Endothelial cell of umbilical vein (primary cell): ENCODE results near the gene NCAPH2. TPM values are rescaled to one million over a fixed set of nuclear protein-coding genes. Genes with fewer than 3 reads are reported as not detected.

ENCODE experiments used
- BruUV-seq: library from RNA; stranded (reverse); fragments of 400-500 nt; replicated peaks from 2 replicates; lab custom pipeline; 2021; lab: Mats Ljungman, UMichigan
- CTCF ChIA-PET: fragments of 300-600, 350-600 bp; sonication (Branson Sonifier 250); formaldehyde crosslinking; loops from one replicate; lab custom pipeline; 2021; ENCODE audit warnings: antibody characterized with exemption, inconsistent platforms; lab: Charles Lee
- POLR2A ChIA-PET: fragments of 300-600, 350-600 bp; sonication (Branson Sonifier 250); formaldehyde crosslinking; loops from one replicate; lab custom pipeline; 2021; ENCODE audit warnings: antibody characterized with exemption, inconsistent platforms; lab: Charles Lee
- DNase-seq: peaks from one replicate; pipeline ENCODE4 v3.0.0-alpha.2; 2011; ENCODE audit warnings: low read depth, low spot score
- FAIRE-seq: peaks from 2 replicates; lab custom pipeline; 2011; peaks lifted over from hg19 to GRCh38; lab: Jason Lieb, UNC
- H2AFZ ChIP-seq: 2 replicates; pipeline ENCODE4 v1.6.0; 2012; ENCODE audit warnings: low read depth, low read length, control low read depth, inconsistent platforms
- H3K27ac ChIP-seq: 2 replicates; pipeline ENCODE4 v1.5.1; 2011; ENCODE audit warnings: low read depth, mild to moderate bottlenecking, control low read depth, low read length, moderate library complexity; ENCODE audit not compliant: insufficient read depth
- H3K27me3 ChIP-seq, 2 experiments: 2 replicates each; pipeline versions ENCODE4 v1.6.0 to v1.6.1; 2011; ENCODE audit warnings: low read length in 2 of 2, mixed read lengths in 1 of 2; ENCODE audit not compliant: control insufficient read depth in 2 of 2, insufficient read depth in 2 of 2
- H3K36me3 ChIP-seq, 2 experiments: 2 replicates in 1 of 2; 3 replicates in 1 of 2; pipeline ENCODE4 v1.5.1; 2011; ENCODE audit warnings: low read length in 2 of 2, mild to moderate bottlenecking in 1 of 2, moderate library complexity in 1 of 2; ENCODE audit not compliant: control insufficient read depth in 2 of 2, insufficient read depth in 2 of 2; ENCODE audit errors: extremely low read depth in 1 of 2
- H3K4me1 ChIP-seq: 3 replicates; pipeline ENCODE4 v1.5.1; 2011; ENCODE audit warnings: mild to moderate bottlenecking, low read length; ENCODE audit not compliant: control insufficient read depth, insufficient read depth; ENCODE audit errors: extremely low read depth
- H3K4me2 ChIP-seq: 2 replicates; pipeline ENCODE4 v1.6.1; 2011; ENCODE audit warnings: low read length, control low read depth, mixed read lengths; ENCODE audit not compliant: insufficient read depth
- H3K4me3 ChIP-seq, 3 experiments: fragments of 200-600 bp in 1 of 3; sonication (generic), shearing (Covaris generic) in 1 of 3; replicated peaks in 1 of 3; 2 replicates each; pipeline ENCODE4 v1.5.1; 2011 to 2016; ENCODE audit warnings: control low read depth in 3 of 3, low read length in 3 of 3, mild to moderate bottlenecking in 2 of 3, inconsistent platforms in 1 of 3, low read depth in 1 of 3, moderate library complexity in 1 of 3; ENCODE audit not compliant: insufficient read depth in 1 of 3
- H3K79me2 ChIP-seq: 2 replicates; pipeline ENCODE4 v1.6.0; 2012; ENCODE audit warnings: low read length, inconsistent platforms; ENCODE audit not compliant: control insufficient read depth, insufficient read depth
- H3K9ac ChIP-seq: replicated peaks from 2 replicates; pipeline ENCODE3; 2011; ENCODE audit warnings: low read length, control low read depth; ENCODE audit not compliant: insufficient read depth; ENCODE audit errors: extremely low read depth
- H3K9me1 ChIP-seq: replicated peaks from 3 replicates; pipeline ENCODE4 v1.6.0; 2011; ENCODE audit warnings: mild to moderate bottlenecking, low read length; ENCODE audit not compliant: control insufficient read depth, insufficient read depth; ENCODE audit errors: extremely low read depth
- H3K9me3 ChIP-seq: replicated peaks from 2 replicates; pipeline ENCODE4 v1.5.1; 2012; ENCODE audit warnings: low read length, inconsistent platforms; ENCODE audit not compliant: control insufficient read depth, insufficient read depth
- H4K20me1 ChIP-seq: replicated peaks from 2 replicates; pipeline ENCODE3; 2011; ENCODE audit warnings: mild to moderate bottlenecking, low read length; ENCODE audit not compliant: control insufficient read depth, insufficient read depth; ENCODE audit errors: extremely low read depth
- CTCF ChIP-seq, 2 donors: IDR thresholded peaks; 1 replicate in 1 of 2; 2 replicates in 1 of 2; pipeline ENCODE4 v1.5.1; 2011; ENCODE audit warnings: low read length in 2 of 2, mild to moderate bottlenecking in 2 of 2, moderate library complexity in 2 of 2, control low read depth in 1 of 2, inconsistent platforms in 1 of 2, low read depth in 1 of 2; ENCODE audit not compliant: insufficient read depth in 1 of 2; ENCODE audit errors: extremely low read depth in 1 of 2
- EZH2 ChIP-seq: IDR thresholded peaks from 2 replicates; pipeline ENCODE4 v1.6.1; 2012; ENCODE audit warnings: borderline replicate concordance, low read depth, mild to moderate bottlenecking, moderate library complexity, low read length, inconsistent platforms; ENCODE audit not compliant: severe bottlenecking
- FOS ChIP-seq: IDR thresholded peaks from 2 replicates; pipeline ENCODE4 v1.6.1; 2011; ENCODE audit warnings: mild to moderate bottlenecking, low read length, moderate library complexity, borderline replicate concordance; ENCODE audit not compliant: insufficient read depth
- GATA2 ChIP-seq: IDR thresholded peaks from 2 replicates; pipeline ENCODE4 v1.7.0; 2011; ENCODE audit warnings: low read depth, mild to moderate bottlenecking, moderate library complexity, mixed read lengths, low read length; ENCODE audit not compliant: insufficient read length, insufficient read depth
- JUN ChIP-seq: IDR thresholded peaks from 2 replicates; pipeline ENCODE4 v1.6.1; 2011; ENCODE audit warnings: borderline replicate concordance, low read depth; ENCODE audit not compliant: insufficient read length, insufficient read depth
- MAX ChIP-seq: IDR thresholded peaks from 2 replicates; pipeline ENCODE4 v1.6.1; 2011; ENCODE audit not compliant: insufficient read depth, insufficient read length
- MYC ChIP-seq: IDR thresholded peaks from one replicate; pipeline ENCODE4 v1.6.1; 2011; ENCODE audit warnings: mild to moderate bottlenecking, low read depth, low read length
- POLR2A ChIP-seq: IDR thresholded peaks from 2 replicates; pipeline ENCODE4 v1.6.1; 2012; ENCODE audit warnings: low read depth, mild to moderate bottlenecking, control low read depth, low read length
- POLR2AphosphoS5 ChIP-seq: IDR thresholded peaks from 2 replicates; pipeline ENCODE4 v1.6.1; 2012; ENCODE audit warnings: low read depth, mild to moderate bottlenecking, control low read depth, low read length, moderate library complexity; ENCODE audit not compliant: insufficient read depth
- dilution Hi-C: fragments of 300-500 bp; cut with MboI; formaldehyde crosslinking; loops from one replicate; pipeline ENCODE4 v1.15.0; 2019; ENCODE audit warnings: low sequenced_read_pairs; ENCODE audit not compliant: extremely low pct_ligation_motif_present
- intact Hi-C: fragments of 100-400 bp; cut with micrococcal nuclease; formaldehyde crosslinking; loops from one replicate; pipeline ENCODE4 v1.10.0; 2022
- polyA plus RNA-seq, 4 experiments: library from polyadenylated mRNA; depleted of rRNA in 3 of 4; stranded (reverse) in 3 of 4; unstranded in 1 of 4; fragments of >200 nt; gene quantifications; 2 replicates each; pipeline versions ENCODE4 v1.2.1 to v1.2.3, GENCODE V29; 2011 to 2012; ENCODE audit warnings: missing spikeins in 1 of 4
- total RNA-seq: library from RNA; stranded (reverse); gene quantifications from 2 replicates; pipeline ENCODE4 v1.2.3, GENCODE V29; 2021

The NCAPH2 gene
- total and polyA plus RNA-seq, 2 donors (not counting 3 experiments of a cell fraction or from before 2014, with no cell fraction given), result 42.4 to 43.2 TPM

GRCh38 chr22:50487290-50488005 is 20.6 kb upstream of the NCAPH2 start:
- no peak overlapping the region for H3K9ac ChIP-seq
- H3K79me2 ChIP-seq, result no peaks in the 10 kb centered on the region
- no peaks in the 10 kb centered on the region for H3K36me3 ChIP-seq
- TF ChIP-seq FOS, result no peak
- TF ChIP-seq POLR2AphosphoS5, result no peak
- no peak for TF ChIP-seq GATA2
- no peak for TF ChIP-seq POLR2A
- TF ChIP-seq MYC, result no peak
- no peak for TF ChIP-seq JUN
- TF ChIP-seq MAX, result no peak
- TF ChIP-seq EZH2, result no peak
- no peak for TF ChIP-seq CTCF (IDR thresholded peaks at IDR 0.05; ENCODE audit: extremely low read depth in 1 of 2, insufficient read depth in 1 of 2, low read depth in 1 of 2, low read length in 2 of 2)
- no peaks in the 10 kb centered on the region for H3K27me3 ChIP-seq
- H3K27ac ChIP-seq, result no peak overlapping the region
- dilution Hi-C loops (no loop called here), intact Hi-C loops (no loop called here)
- DNase-seq (no peak), FAIRE-seq (no peak)
- no peak overlapping the region for H2AFZ ChIP-seq
- H3K9me1 ChIP-seq, result no peaks in the 10 kb centered on the region
- H4K20me1 ChIP-seq, result no peaks in the 10 kb centered on the region
- no peak overlapping the region for H3K4me3 ChIP-seq
- BruUV-seq, result no TSS peak
- ChIA-PET CTCF (interaction anchor here (0.7 kb wide), 1 partner anchor 10 kb away, joined by 3 read pairs; no protein-coding TSS in a partner anchor), POLR2A (no interaction called here)
- H3K4me2 ChIP-seq, result no peak overlapping the region
- no peaks in the 10 kb centered on the region for H3K9me3 ChIP-seq
- H3K4me1 ChIP-seq, result no peaks in the 10 kb centered on the region
